ENCODE results near the gene MYO16. TPM values are rescaled to one million over a fixed set of nuclear protein-coding genes. Genes with fewer than 3 reads are reported as not detected.

Gene MYO16
- total and polyA plus RNA-seq, 7 donors = 0.01 to 0.46 (median 0.30) TPM

DNA sequence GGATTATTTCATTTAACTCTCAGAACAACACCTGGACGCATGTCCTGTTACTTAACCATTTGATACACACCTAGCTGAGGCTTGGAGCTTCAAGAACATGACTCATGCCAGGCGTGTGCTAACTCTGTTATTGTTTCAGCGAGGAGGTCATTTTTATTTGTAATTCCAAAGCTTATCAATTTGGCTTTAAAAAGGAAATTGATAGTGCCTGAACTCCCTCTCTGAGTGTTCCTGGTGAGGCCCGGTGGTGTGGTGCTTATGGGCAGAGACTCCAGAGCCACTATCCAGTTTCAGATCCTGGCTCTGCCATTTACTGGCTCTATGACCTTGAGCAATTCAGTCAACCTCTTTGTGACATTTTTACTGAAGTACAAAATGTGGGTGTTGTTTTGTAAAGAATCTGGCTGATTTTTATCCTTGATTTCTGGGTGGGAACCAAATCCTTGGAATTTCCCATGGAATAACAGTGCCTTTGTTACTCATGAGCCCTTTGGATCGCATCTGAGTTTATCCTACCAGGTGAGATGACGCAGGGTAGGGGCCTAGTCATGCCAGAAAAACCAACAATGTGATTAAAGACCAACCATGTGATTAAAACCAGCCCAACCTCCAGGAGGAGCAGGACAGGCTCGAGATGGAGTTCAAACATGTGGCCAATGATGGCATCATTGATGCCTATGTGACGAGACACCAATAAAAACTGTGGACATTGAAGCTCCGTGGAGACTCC is 198.8 kb downstream of the MYO16 start:
- intact Hi-C loops (cut with DNase I) = no loop called here
- H3K27ac ChIP-seq = no peak overlapping the region
- no peaks in the 10 kb centered on the region for H3K4me1 ChIP-seq
- 78 to 82% (median 80%) methylated on average over 9 of the region's 9 CpGs for WGBS, 3 donors
- DNase-seq (no peak), ATAC-seq (no peak)
- TF ChIP-seq, protein P1, sequence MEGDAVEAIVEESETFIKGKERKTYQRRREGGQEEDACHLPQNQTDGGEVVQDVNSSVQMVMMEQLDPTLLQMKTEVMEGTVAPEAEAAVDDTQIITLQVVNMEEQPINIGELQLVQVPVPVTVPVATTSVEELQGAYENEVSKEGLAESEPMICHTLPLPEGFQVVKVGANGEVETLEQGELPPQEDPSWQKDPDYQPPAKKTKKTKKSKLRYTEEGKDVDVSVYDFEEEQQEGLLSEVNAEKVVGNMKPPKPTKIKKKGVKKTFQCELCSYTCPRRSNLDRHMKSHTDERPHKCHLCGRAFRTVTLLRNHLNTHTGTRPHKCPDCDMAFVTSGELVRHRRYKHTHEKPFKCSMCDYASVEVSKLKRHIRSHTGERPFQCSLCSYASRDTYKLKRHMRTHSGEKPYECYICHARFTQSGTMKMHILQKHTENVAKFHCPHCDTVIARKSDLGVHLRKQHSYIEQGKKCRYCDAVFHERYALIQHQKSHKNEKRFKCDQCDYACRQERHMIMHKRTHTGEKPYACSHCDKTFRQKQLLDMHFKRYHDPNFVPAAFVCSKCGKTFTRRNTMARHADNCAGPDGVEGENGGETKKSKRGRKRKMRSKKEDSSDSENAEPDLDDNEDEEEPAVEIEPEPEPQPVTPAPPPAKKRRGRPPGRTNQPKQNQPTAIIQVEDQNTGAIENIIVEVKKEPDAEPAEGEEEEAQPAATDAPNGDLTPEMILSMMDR (IDR thresholded peaks at IDR 0.05) = no peak
- no peaks in the 10 kb centered on the region for H3K27me3 ChIP-seq (ENCODE audit: insufficient read depth in 3 of 3, low read length in 2 of 3)
- H3K36me3 ChIP-seq (ENCODE audit: insufficient read depth in 1 of 2, low read depth in 1 of 2) = no peaks in the 10 kb centered on the region
- H3K4me3 ChIP-seq = no peak overlapping the region
- no peaks in the 10 kb centered on the region for H3K9me3 ChIP-seq

DNA sequence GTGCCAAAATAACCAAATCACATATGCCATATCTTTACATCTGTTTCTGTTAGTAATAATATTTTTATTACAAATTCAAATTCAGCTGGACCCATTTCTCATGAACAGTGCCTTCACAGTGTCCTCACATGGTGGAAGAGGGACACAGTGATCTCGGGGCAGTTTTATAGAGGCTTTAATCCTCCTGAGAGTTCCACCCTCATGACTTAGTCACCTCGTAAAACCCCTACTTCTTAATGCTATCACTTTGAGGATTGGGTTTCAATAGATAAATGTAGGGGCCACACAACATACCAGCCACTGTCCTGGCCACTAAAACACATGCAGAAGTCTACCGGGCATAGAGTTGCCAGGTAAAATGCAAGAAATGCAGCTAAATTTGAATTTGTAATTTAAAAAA is 201.5 kb downstream of the MYO16 start:
- TF ChIP-seq, protein P1 (IDR thresholded peaks at IDR 0.05) = no peak
- Histone ChIP-seq H3K4me1 (no peaks in the 10 kb centered on the region), H3K27me3 (ENCODE audit: insufficient read depth in 3 of 3, low read length in 2 of 3) (no peaks in the 10 kb centered on the region), H3K27ac (no peak overlapping the region), H3K9me3 (no peaks in the 10 kb centered on the region), H3K4me3 (no peak overlapping the region), H3K36me3 (ENCODE audit: insufficient read depth in 1 of 2, low read depth in 1 of 2) (no peaks in the 10 kb centered on the region)
- intact Hi-C loops (cut with DNase I) = no loop called here
- whole genome bisulfite sequencing, 3 donors = 39 to 43% (median 42%) methylated on average over 3 of the region's 3 CpGs
- DNase-seq = no peak
- no peak for ATAC-seq

DNA sequence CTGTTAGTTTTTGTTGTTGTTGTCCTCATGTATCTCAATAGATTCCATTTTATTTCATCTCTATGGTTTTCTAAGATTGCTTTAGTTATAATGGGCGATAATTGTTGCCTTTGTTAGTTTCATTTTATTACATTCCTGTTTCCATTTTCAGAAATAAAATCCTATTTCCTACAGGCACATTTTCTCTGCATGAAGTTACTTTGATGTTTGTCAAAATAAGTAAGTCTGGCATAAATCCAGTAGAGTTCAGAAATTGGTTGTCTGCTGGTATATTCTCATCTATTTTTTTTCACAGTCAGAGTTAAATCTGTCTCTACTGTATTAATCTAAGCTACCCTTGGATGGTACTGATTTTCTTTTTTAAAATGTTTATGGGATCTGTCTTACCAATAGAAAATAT is 204.1 kb downstream of the MYO16 start:
- 87 to 92% (median 88%) methylated on average over 1 of the region's 1 CpG for WGBS, 3 donors
- Histone ChIP-seq H3K36me3 (ENCODE audit: insufficient read depth in 1 of 2, low read depth in 1 of 2) (no peaks in the 10 kb centered on the region), H3K27me3 (ENCODE audit: insufficient read depth in 3 of 3, low read length in 2 of 3) (no peaks in the 10 kb centered on the region), H3K4me3 (no peak overlapping the region), H3K4me1 (no peaks in the 10 kb centered on the region), H3K9me3 (no peaks in the 10 kb centered on the region), H3K27ac (no peak overlapping the region)
- TF ChIP-seq, protein P1 (IDR thresholded peaks at IDR 0.05) = no peak
- DNase-seq (no peak), ATAC-seq (no peak)
- intact Hi-C loops (cut with DNase I) = no loop called here

DNA sequence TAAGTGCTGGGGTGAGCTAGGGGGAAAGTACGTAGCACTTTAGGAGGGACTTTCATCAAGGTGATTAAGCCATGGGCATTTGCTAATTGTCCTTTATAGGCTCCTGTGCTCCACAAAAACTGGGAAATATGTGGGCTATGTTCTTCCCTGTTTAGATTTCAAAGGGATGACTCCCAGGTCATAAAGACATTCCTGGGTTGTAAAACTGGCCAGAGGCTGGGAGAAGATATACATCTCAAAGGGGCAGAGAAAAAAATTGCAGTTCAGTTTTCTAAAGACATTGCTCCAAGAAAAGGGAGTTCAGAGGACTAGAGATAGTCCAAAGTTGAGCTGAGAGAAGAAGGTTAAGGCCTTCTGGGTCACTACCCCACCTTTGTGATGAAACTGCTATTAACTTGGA is 204.8 kb downstream of the MYO16 start:
- H3K9me3 ChIP-seq = no peaks in the 10 kb centered on the region
- H3K27me3 ChIP-seq (ENCODE audit: insufficient read depth in 3 of 3, low read length in 2 of 3) = no peaks in the 10 kb centered on the region
- H3K36me3 ChIP-seq (ENCODE audit: insufficient read depth in 1 of 2, low read depth in 1 of 2) = no peaks in the 10 kb centered on the region
- ATAC-seq = no peak
- intact Hi-C loops (cut with DNase I) = no loop called here
- WGBS, 3 donors = 67 to 91% (median 75%) methylated on average over 1 of the region's 1 CpG
- H3K4me3 ChIP-seq = no peak overlapping the region
- no peaks in the 10 kb centered on the region for H3K4me1 ChIP-seq
- no peak overlapping the region for H3K27ac ChIP-seq
- TF ChIP-seq, protein P1 (IDR thresholded peaks at IDR 0.05) = no peak
- DNase-seq = no peak

DNA sequence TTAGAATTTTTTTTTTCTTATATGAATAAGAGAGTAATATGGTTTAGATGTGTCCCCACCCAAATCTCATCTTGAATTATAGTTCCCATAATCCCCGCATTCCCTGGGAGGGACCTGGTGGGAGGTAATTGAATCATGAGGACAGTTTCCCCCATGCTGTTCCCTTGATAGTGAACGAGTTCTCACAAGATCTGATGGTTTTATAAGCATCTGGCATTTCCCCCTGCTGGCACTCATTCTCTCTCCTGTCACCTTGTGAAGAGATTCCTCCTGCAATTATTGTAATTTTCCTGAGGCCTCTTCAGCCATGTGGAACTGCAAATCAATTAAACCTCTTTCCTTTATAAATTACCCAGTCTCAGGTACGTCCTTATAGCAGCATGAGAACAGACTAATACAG is 205.7 kb downstream of the MYO16 start:
- Histone ChIP-seq H3K36me3 (ENCODE audit: insufficient read depth in 1 of 2, low read depth in 1 of 2) (no peaks in the 10 kb centered on the region), H3K4me3 (no peak overlapping the region), H3K4me1 (no peaks in the 10 kb centered on the region), H3K27me3 (ENCODE audit: insufficient read depth in 3 of 3, low read length in 2 of 3) (no peaks in the 10 kb centered on the region), H3K9me3 (no peaks in the 10 kb centered on the region), H3K27ac (no peak overlapping the region)
- WGBS, 3 donors = 50 to 54% (median 53%) methylated on average over 3 of the region's 3 CpGs
- intact Hi-C loops (cut with DNase I) = no loop called here
- no peak for ATAC-seq
- DNase-seq = no peak
- TF ChIP-seq, protein P1 (IDR thresholded peaks at IDR 0.05) = no peak

Measured in psoas muscle (tissue), 8 donors.